Thyroid gland (tissue), 4 donors: ENCODE data around the gene SYP.

Experiments
- POLR2A ChIP-seq, 2 donors: fragments of 450-650 bp; IDR thresholded peaks; one replicate each; pipeline ENCODE4 v1.6.1; 2017; ENCODE audit warnings: antibody characterized with exemption in 2 of 2, mild to moderate bottlenecking in 2 of 2, moderate library complexity in 1 of 2
- TF ChIP-seq, protein P1 (sequence below), 6 experiments: fragments of 200-600 bp in 3 of 6; fragments of 450-650 bp in 3 of 6; sonication (generic) in 3 of 6; IDR thresholded peaks; one replicate each; pipeline ENCODE4 v1.5.1; 2016 to 2019; ENCODE audit warnings: antibody characterized with exemption in 6 of 6, mild to moderate bottlenecking in 2 of 6, inconsistent platforms in 1 of 6, moderate library complexity in 1 of 6

DNA sequence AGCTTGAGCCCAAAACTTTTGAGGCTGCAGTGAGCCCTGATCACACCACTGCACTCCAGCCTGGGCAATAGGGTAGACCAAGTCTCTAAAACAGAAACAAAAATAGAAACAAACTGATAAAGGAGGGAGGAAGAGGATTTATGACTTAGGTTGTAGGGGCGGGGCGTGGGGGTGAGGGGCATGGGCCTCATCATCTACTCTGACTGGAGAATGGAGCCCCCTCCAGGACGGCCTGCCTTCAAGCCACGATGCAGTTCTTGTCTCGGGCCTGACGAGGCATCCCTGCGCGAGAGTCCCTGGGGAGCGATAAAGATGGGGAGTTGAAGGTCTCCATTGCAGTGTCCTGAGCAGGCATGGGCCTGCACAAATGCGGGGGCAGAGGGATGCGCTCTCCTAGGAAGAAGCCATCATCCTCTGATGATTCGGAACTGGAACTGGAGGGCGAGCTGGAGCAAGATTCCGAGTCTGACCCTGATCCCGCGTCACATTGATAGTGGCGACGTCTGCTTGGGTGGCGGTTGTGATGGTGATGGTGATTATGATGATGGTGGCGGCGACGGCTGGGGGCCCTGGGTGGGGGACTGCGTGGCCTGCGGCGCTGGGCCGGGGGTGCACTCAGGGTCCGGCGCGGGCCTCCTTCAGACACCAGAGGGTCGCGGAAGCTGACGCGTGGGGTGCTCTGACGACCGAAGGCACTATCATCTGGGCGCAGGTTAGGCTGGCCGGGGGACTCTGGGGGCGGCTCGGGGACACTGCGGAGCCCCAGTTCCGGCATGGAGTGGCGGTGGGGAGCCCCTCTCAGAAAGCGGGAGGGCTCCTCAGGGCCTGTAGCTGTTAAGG, 24.3 kb downstream of the SYP start:
- TF ChIP-seq, protein P1, sequence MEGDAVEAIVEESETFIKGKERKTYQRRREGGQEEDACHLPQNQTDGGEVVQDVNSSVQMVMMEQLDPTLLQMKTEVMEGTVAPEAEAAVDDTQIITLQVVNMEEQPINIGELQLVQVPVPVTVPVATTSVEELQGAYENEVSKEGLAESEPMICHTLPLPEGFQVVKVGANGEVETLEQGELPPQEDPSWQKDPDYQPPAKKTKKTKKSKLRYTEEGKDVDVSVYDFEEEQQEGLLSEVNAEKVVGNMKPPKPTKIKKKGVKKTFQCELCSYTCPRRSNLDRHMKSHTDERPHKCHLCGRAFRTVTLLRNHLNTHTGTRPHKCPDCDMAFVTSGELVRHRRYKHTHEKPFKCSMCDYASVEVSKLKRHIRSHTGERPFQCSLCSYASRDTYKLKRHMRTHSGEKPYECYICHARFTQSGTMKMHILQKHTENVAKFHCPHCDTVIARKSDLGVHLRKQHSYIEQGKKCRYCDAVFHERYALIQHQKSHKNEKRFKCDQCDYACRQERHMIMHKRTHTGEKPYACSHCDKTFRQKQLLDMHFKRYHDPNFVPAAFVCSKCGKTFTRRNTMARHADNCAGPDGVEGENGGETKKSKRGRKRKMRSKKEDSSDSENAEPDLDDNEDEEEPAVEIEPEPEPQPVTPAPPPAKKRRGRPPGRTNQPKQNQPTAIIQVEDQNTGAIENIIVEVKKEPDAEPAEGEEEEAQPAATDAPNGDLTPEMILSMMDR (IDR thresholded peaks at IDR 0.05), result no peak
- TF ChIP-seq POLR2A (IDR thresholded peaks at IDR 0.05), result no peak
